Measurements from ENCODE around the gene ST6GALNAC5.

Gene ST6GALNAC5

GRCh38 chr1:77076759-77077158 lies 209.5 kb downstream of the ST6GALNAC5 start (continued):
- TF ChIP-seq ZNF148 (tag by site-specific recombination; IDR thresholded peaks at IDR 0.05; ENCODE audit: borderline replicate concordance) (no peak), ZNF449 (tag by site-specific recombination; IDR thresholded peaks at IDR 0.05) (no peak), ZXDB (tag by site-specific recombination; IDR thresholded peaks at IDR 0.05) (no peak), ZNF501 (tag by site-specific recombination; IDR thresholded peaks at IDR 0.05) (no peak), ZNF777 (tag by site-specific recombination; IDR thresholded peaks at IDR 0.05; ENCODE audit: borderline replicate concordance) (no peak), GLIS2 (tag by site-specific recombination; IDR thresholded peaks at IDR 0.05) (no peak), ZNF155 (tag by site-specific recombination; IDR thresholded peaks at IDR 0.05) (no peak), ZBTB21 (tag by site-specific recombination; IDR thresholded peaks at IDR 0.05) (no peak), ZNF350 (tag by site-specific recombination; IDR thresholded peaks at IDR 0.05) (no peak), ZNF791 (tag by site-specific recombination; IDR thresholded peaks at IDR 0.05) (no peak)

- no peaks in the 10 kb centered on the region for H3K9me3 ChIP-seq (ENCODE audit: control insufficient read depth, insufficient read depth, low read depth, low read length)
- no peak overlapping the region for H3K27ac ChIP-seq (ENCODE audit: extremely low read depth, low read depth, low read length)
- ChIA-PET POLR2A (no interaction called here), CTCF (interaction anchor here (0.6 kb wide), 2 partner anchors 821 to 1291 kb away, joined by 4 to 8 read pairs; no protein-coding TSS in a partner anchor)
- H3K4me1 ChIP-seq (ENCODE audit: control insufficient read depth, insufficient read depth, low read length), result no peaks in the 10 kb centered on the region
- no peak overlapping the region for H3K4me3 ChIP-seq (ENCODE audit: low read depth, low read length)
- TF ChIP-seq ZNF239 (tag by site-specific recombination; IDR thresholded peaks at IDR 0.05) (no peak), ZNF561 (tag by site-specific recombination; IDR thresholded peaks at IDR 0.05; ENCODE audit: borderline replicate concordance) (no peak), ZSCAN16 (tag by site-specific recombination; IDR thresholded peaks at IDR 0.05) (no peak)
- H3K36me3 ChIP-seq (ENCODE audit: control insufficient read depth in 2 of 2, insufficient read depth in 1 of 2, low read length in 2 of 2), result no peaks in the 10 kb centered on the region
These were observed 214.6 kb downstream of the ST6GALNAC5 start for GRCh38 chr1:77081834-77082233.

- Histone ChIP-seq H3K27ac (ENCODE audit: extremely low read depth, low read depth, low read length) (no peak overlapping the region), H3K4me3 (ENCODE audit: low read depth, low read length) (no peak overlapping the region), H3K9me3 (ENCODE audit: control insufficient read depth, insufficient read depth, low read depth, low read length) (no peaks in the 10 kb centered on the region), H3K36me3 (ENCODE audit: control insufficient read depth in 2 of 2, insufficient read depth in 1 of 2, low read length in 2 of 2) (no peaks in the 10 kb centered on the region), H3K4me1 (ENCODE audit: control insufficient read depth, insufficient read depth, low read length) (no peaks in the 10 kb centered on the region)
- POLR2A ChIA-PET, result no interaction called here
- CTCF ChIA-PET, result interaction anchor here (0.7 kb wide), 1 partner anchor 379 kb away, joined by 3 read pairs; no protein-coding TSS in a partner anchor
- no peak for TF ChIP-seq ZBTB7A (tag by site-specific recombination; IDR thresholded peaks at IDR 0.05; ENCODE audit: low read depth)
- TF ChIP-seq ZNF518A (tag by site-specific recombination; conservative IDR thresholded peaks at IDR 0.05; ENCODE audit: low read depth), result no peak
- TF ChIP-seq PRDM10 (tag by site-specific recombination; IDR thresholded peaks at IDR 0.05), result no peak
- no peak for TF ChIP-seq ZEB2 (tag by site-specific recombination; IDR thresholded peaks at IDR 0.05)
- no peak for TF ChIP-seq ZBTB49 (tag by site-specific recombination; IDR thresholded peaks at IDR 0.05; ENCODE audit: low read depth)
- TF ChIP-seq REPIN1 (tag by site-specific recombination; IDR thresholded peaks at IDR 0.05; ENCODE audit: low read depth), result no peak
These were observed 217.2 kb downstream of the ST6GALNAC5 start for GRCh38 chr1:77084457-77084856.
